K562 (cell line): Measurements from ENCODE around the gene BTBD10. TPM values are rescaled to one million over a fixed set of nuclear protein-coding genes. Genes with fewer than 3 reads are reported as not detected.
A peak's percentile ranks its signal among the peaks of the same experiment; 100 is the strongest.

Source experiments
- ATAC-seq: fragments of 200-7000 bp; cut with Tn5 transposase; 3 replicates; pipeline ENCODE4 v1.9.1; 2020; ENCODE audit warnings: moderate library complexity
- BruUV-seq: library from RNA; stranded (reverse); fragments of 400-500 nt; replicated peaks from 2 replicates; lab custom pipeline; 2021; lab: Mats Ljungman, UMichigan
- CTCF ChIA-PET: fragments of 300-600 bp; formaldehyde crosslinking; extraction: SDS; loops from one replicate; lab custom pipeline; 2021; ENCODE audit warnings: low intra/inter-chr PET ratio; lab: Yijun Ruan, JAX
- POLR2A ChIA-PET: fragments of 300-600, 350-650 bp; sonication (Branson Sonifier 250); formaldehyde crosslinking; extraction: SDS; loops from one replicate; lab custom pipeline; 2021; ENCODE audit warnings: antibody characterized with exemption, inconsistent platforms; lab: Yijun Ruan, JAX
- DNase-seq, 4 experiments: peaks; one replicate each; pipeline versions ENCODE4 v3.0.0 to v3.0.0-alpha.2; 2011 to 2018; ENCODE audit warnings: low spot score in 3 of 4, mixed read lengths in 3 of 4; ENCODE audit errors: extremely low read depth in 1 of 4
- FAIRE-seq: peaks from 2 replicates; lab custom pipeline; 2011; peaks lifted over from hg19 to GRCh38; lab: Jason Lieb, UNC
- H2AFZ ChIP-seq: 2 replicates; pipeline ENCODE4 v1.6.0; 2011; ENCODE audit warnings: low read depth, low read length, control low read depth, inconsistent platforms
- H3K27ac ChIP-seq: fragments of 200-600 bp; 3 replicates; pipeline ENCODE4 v1.8.0; 2011; ENCODE audit warnings: low read depth, mild to moderate bottlenecking, control low read depth, inconsistent platforms, low read length, moderate library complexity, mixed read lengths; ENCODE audit errors: extremely low read depth
- H3K27me3 ChIP-seq, 2 experiments: fragments of 300-600 bp in 1 of 2; 2 replicates in 1 of 2; 3 replicates in 1 of 2; pipeline versions ENCODE4 v1.6.0 to v1.8.0; 2011; ENCODE audit warnings: inconsistent platforms in 2 of 2, low read length in 2 of 2, mild to moderate bottlenecking in 1 of 2, mixed read lengths in 1 of 2, moderate library complexity in 1 of 2; ENCODE audit not compliant: control insufficient read depth in 2 of 2, insufficient read depth in 2 of 2
- H3K36me3 ChIP-seq: fragments of 300-600 bp; 3 replicates; pipeline ENCODE4 v1.8.0; 2011; ENCODE audit warnings: mild to moderate bottlenecking, low read length, inconsistent platforms; ENCODE audit not compliant: control insufficient read depth, insufficient read depth
- H3K4me1 ChIP-seq, 2 experiments: fragments of 200-600 bp in 1 of 2; replicated peaks in 1 of 2; 2 replicates in 1 of 2; 3 replicates in 1 of 2; pipeline versions ENCODE4 v1.5.1 to v1.8.0; 2011; ENCODE audit warnings: inconsistent platforms in 2 of 2, low read length in 2 of 2, mild to moderate bottlenecking in 1 of 2, mixed read lengths in 1 of 2, moderate library complexity in 1 of 2; ENCODE audit not compliant: control insufficient read depth in 2 of 2, insufficient read depth in 2 of 2
- H3K4me2 ChIP-seq: 2 replicates; pipeline ENCODE4 v1.6.1; 2011; ENCODE audit warnings: low read length, control low read depth, inconsistent platforms, mixed read lengths; ENCODE audit not compliant: insufficient read depth
- H3K4me3 ChIP-seq: fragments of 200-600 bp; sonication (generic), shearing (Covaris generic); 2 replicates; pipeline ENCODE4 v1.5.1; 2016; ENCODE audit warnings: control low read depth, inconsistent platforms
- H3K79me2 ChIP-seq: fragments of 200-600 bp; 3 replicates; pipeline ENCODE4 v1.8.0; 2011; ENCODE audit warnings: low read length, inconsistent platforms; ENCODE audit not compliant: control insufficient read depth, insufficient read depth
- H3K9ac ChIP-seq, 2 experiments: 2 replicates each; pipeline versions ENCODE4 v1.6.0 to v1.6.1; 2011; ENCODE audit warnings: low read depth in 2 of 2, low read length in 2 of 2, control low read depth in 1 of 2, inconsistent platforms in 1 of 2, mild to moderate bottlenecking in 1 of 2, mixed read lengths in 1 of 2; ENCODE audit not compliant: insufficient read depth in 1 of 2
- H3K9me1 ChIP-seq: one replicate; pipeline ENCODE4 v1.6.0; 2011; ENCODE audit warnings: inconsistent platforms, mild to moderate bottlenecking, low read length, moderate library complexity; ENCODE audit not compliant: control insufficient read depth, insufficient read depth
- H3K9me3 ChIP-seq: replicated peaks from 2 replicates; pipeline ENCODE4 v1.5.1; 2011; ENCODE audit warnings: low read depth, low read length, inconsistent platforms; ENCODE audit not compliant: control insufficient read depth, insufficient read depth
- H4K20me1 ChIP-seq: replicated peaks from 2 replicates; pipeline ENCODE4 v1.6.1; 2011; ENCODE audit warnings: low read length, inconsistent platforms, mixed read lengths; ENCODE audit not compliant: control insufficient read depth, insufficient read depth
- CREB3L1 ChIP-seq: fragments of 450-650 bp; IDR thresholded peaks from 2 replicates; pipeline ENCODE4 v1.6.1; 2014; ENCODE audit warnings: low read depth, mild to moderate bottlenecking, moderate library complexity, borderline replicate concordance
- MCM3 ChIP-seq: fragments of 450-650 bp; IDR thresholded peaks from 2 replicates; pipeline ENCODE4 v1.6.1; 2016
- PBX2 ChIP-seq, 2 experiments: IDR thresholded peaks in 1 of 2; conservative IDR thresholded peaks in 1 of 2; 2 replicates each; pipeline ENCODE4 v1.6.1; 2016; ENCODE audit warnings: low read depth in 2 of 2, mild to moderate bottlenecking in 1 of 2, missing compliant biosample characterization in 1 of 2, missing genetic modification characterization in 1 of 2, moderate library complexity in 1 of 2
- PKNOX1 ChIP-seq: fragments of 450-650 bp; IDR thresholded peaks from 2 replicates; pipeline ENCODE4 v1.6.1; 2016
- PML ChIP-seq: IDR thresholded peaks from 2 replicates; pipeline ENCODE4 v1.6.1; 2012; ENCODE audit warnings: low read length, inconsistent platforms
- RBM15 ChIP-seq: fragments of 200-400 bp; formaldehyde crosslinking; IDR thresholded peaks from 2 replicates; pipeline ENCODE4 v1.6.1; 2018; ENCODE audit warnings: mild to moderate bottlenecking, low read length, moderate library complexity; ENCODE audit not compliant: insufficient read depth
- RCOR1 ChIP-seq, 2 experiments: IDR thresholded peaks; 2 replicates each; pipeline ENCODE4 v1.6.1; 2012; ENCODE audit warnings: low read depth in 2 of 2, low read length in 2 of 2, borderline replicate concordance in 1 of 2, improper control_type of control experiment in 1 of 2
- SRSF3 ChIP-seq: fragments of 200-400 bp; formaldehyde crosslinking; IDR thresholded peaks from 2 replicates; pipeline ENCODE4 v1.6.1; 2016; ENCODE audit warnings: mild to moderate bottlenecking, low read length, moderate library complexity; ENCODE audit not compliant: insufficient read depth
- ZNF449 ChIP-seq: fragments of 250-450 bp; sonication (Bioruptor Pico); IDR thresholded peaks from 2 replicates; pipeline ENCODE4 v1.8.0; 2022; ENCODE audit warnings: moderate library complexity, mild to moderate bottlenecking, inconsistent platforms
- whole genome bisulfite sequencing: fragments of 100-300 bp; shearing (Covaris generic); methylation state at CpG from one replicate; pipeline ENCODE4 v1.1.6; 2016; ENCODE audit warnings: low coverage, mixed read lengths; ENCODE audit not compliant: insufficient coverage; ENCODE audit errors: missing lambda C conversion rate; 5-methylcytosine and 5-hydroxymethylcytosine counted together
- in situ Hi-C: fragments of 300-500 bp; cut with MboI; formaldehyde crosslinking; loops from 4 replicates; pipeline ENCODE4 v1.15.0; 2018; ENCODE audit warnings: inconsistent platforms, mixed read lengths
- intact Hi-C: fragments of 100-400 bp; cut with micrococcal nuclease; formaldehyde crosslinking; loops from 2 replicates; pipeline ENCODE4 v1.14.2; 2022
- polyA plus RNA-seq, 8 experiments: library from polyadenylated mRNA; depleted of rRNA in 4 of 8; stranded (reverse) in 5 of 8; unstranded in 3 of 8; fragments of >200 nt; fragmentation: Nextera tagmentation in 2 of 8; fragmentation: Illumina TruSeq in 1 of 8; extraction: Ambion mirVana in 2 of 8; extraction: Trizol in 1 of 8; gene quantifications; 2 replicates each; pipeline versions ENCODE4 v1.2.1 to v1.2.3, GENCODE V29; 2011 to 2014; ENCODE audit warnings: inconsistent platforms in 1 of 8, missing spikeins in 1 of 8
- total RNA-seq, 7 experiments: library from RNA; depleted of rRNA in 6 of 7; stranded (reverse); fragments of >200 nt in 6 of 7; fragmentation: Illumina TruSeq in 2 of 7; extraction: Trizol in 2 of 7; gene quantifications; 2 replicates each; pipeline versions ENCODE4 v1.2.1 to v1.2.3, GENCODE V29; 2011 to 2021; ENCODE audit warnings: low replicate concordance in 1 of 7

Gene BTBD10
- total and polyA plus RNA-seq, 9 of the 15 experiments (the other 6 are each of a cell fraction or from before 2014, with no cell fraction given), result 11.6 to 22.8 (median 16.3) TPM

DNA sequence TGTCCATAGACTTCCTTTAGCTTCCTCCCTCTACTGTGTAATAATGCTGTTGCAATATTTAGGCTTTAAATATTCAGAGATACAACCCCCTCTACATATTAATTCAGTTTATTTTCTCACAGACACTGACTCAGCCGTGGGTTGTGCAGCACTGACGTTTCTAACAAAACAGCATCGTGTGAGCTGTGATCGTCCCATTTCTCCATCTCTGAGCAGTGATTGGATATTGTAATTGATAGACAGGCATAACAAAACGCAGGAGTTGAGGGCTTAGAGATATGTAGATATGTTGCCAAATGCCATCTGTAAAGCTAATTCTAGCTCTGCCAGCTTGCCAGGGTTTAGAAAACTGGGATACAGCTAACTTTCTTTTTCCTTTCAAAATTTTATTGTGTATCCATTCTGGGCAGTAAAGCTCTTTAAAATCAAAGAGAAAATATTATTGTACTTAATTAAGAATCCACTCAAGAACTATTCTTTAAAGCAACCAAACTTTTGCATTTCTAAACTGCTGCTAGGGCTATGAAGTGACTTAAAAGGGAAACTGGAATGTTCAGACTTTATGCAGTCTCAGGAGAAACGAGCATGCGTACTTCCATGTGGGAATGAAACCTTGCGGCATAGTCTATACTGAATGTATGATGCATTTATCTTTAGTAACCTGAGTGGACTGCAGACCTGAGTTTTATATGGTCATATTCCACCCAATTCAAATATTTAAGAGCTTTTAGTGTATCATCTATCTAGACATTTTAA, 22.7 kb downstream of the BTBD10 start:
- ATAC-seq, result no peak
- no peaks in the 10 kb centered on the region for H4K20me1 ChIP-seq
- TF ChIP-seq PBX2 (CRISPR knock-in tag; IDR thresholded peaks at IDR 0.05; ENCODE audit: low read depth), result no peak; the same call in 1 of the 2 replicates
- TF ChIP-seq PBX2 (tag; conservative IDR thresholded peaks at IDR 0.05; ENCODE audit: low read depth), result peak; percentile 73
- peak; percentile 95 for TF ChIP-seq PKNOX1
- TF ChIP-seq ZNF449 (CRISPR knock-in tag), result no peak
- no peak for TF ChIP-seq CREB3L1
- TF ChIP-seq MCM3, result no peak
- TF ChIP-seq SRSF3, result no peak
- TF ChIP-seq PML, result no peak
- TF ChIP-seq RCOR1 (IDR thresholded peaks at IDR 0.05; ENCODE audit: borderline replicate concordance in 1 of 2, low read depth in 2 of 2, low read length in 2 of 2), result no peak
- no peak for TF ChIP-seq RBM15
- TF ChIP-seq, all 486 proteins: peak for 2
- Histone ChIP-seq H3K27me3 (no peaks in the 10 kb centered on the region), H3K79me2 (no peaks in the 10 kb centered on the region), H3K36me3 (no peaks in the 10 kb centered on the region), H3K4me3 (no peak overlapping the region), H3K27ac (no peak overlapping the region), H3K9me3 (no peaks in the 10 kb centered on the region), H3K4me1 (no peaks in the 10 kb centered on the region), H3K9ac (no peak overlapping the region), H2AFZ (no peak overlapping the region), H3K4me2 (no peak overlapping the region), H3K9me1 (no peaks in the 10 kb centered on the region)
- no TSS peak for BruUV-seq
- POLR2A ChIA-PET, result interaction anchor here (0.6 to 1.1 kb wide), 2 partner anchors 10 to 244 kb away, joined by 3 read pairs; no protein-coding TSS in a partner anchor
- CTCF ChIA-PET, result no interaction called here
- no peak for DNase-seq
- 30% methylated on average over 8 of the region's 8 CpGs for WGBS
- no peak for FAIRE-seq
- in situ Hi-C loops, result no loop called here
- intact Hi-C loops, result no loop called here
